Neural cell (in vitro differentiated cells): ENCODE results near the gene SLX4IP. TPM values are rescaled to one million over a fixed set of nuclear protein-coding genes. Genes with fewer than 3 reads are reported as not detected.

Experiments
- H2AFZ ChIP-seq: fragments of 200-600, 300-800 bp; sonication (generic), shearing (Covaris generic); 2 replicates; pipeline ENCODE4 v1.6.0; 2014; ENCODE audit warnings: low read depth, mild to moderate bottlenecking, antibody characterized with exemption, low read length, moderate library complexity
- H3F3A ChIP-seq: fragments of 200-600 bp; shearing (Covaris generic); 2 replicates; pipeline ENCODE4 v1.6.1; 2016; ENCODE audit warnings: mild to moderate bottlenecking, moderate library complexity, mixed read lengths, antibody characterized with exemption, low read length; ENCODE audit not compliant: insufficient read depth, poor library complexity, severe bottlenecking
- H3K27ac ChIP-seq: fragments of 200-600, 300-800 bp; sonication (generic), shearing (Covaris generic); 2 replicates; pipeline ENCODE4 v1.5.1; 2014; ENCODE audit warnings: mild to moderate bottlenecking, low read length, moderate library complexity
- H3K27me3 ChIP-seq: fragments of 300-800, 200-600 bp; sonication (generic), shearing (Covaris generic); 2 replicates; pipeline ENCODE4 v1.6.0; 2014; ENCODE audit warnings: mild to moderate bottlenecking, low read depth, low read length, moderate library complexity; ENCODE audit not compliant: insufficient read depth
- H3K36me3 ChIP-seq: fragments of 300-800, 200-600 bp; sonication (generic), shearing (Covaris generic); 2 replicates; pipeline ENCODE4 v1.5.1; 2014; ENCODE audit warnings: mild to moderate bottlenecking, antibody characterized with exemption, low read length, moderate library complexity; ENCODE audit not compliant: insufficient read depth
- H3K4me2 ChIP-seq: fragments of 300-800, 200-600 bp; sonication (generic), shearing (Covaris generic); 2 replicates; pipeline ENCODE4 v1.6.0; 2014; ENCODE audit warnings: mild to moderate bottlenecking, low read length
- H3K4me3 ChIP-seq: fragments of 300-800, 200-600 bp; sonication (generic), shearing (Covaris generic); 2 replicates; pipeline ENCODE4 v1.5.1; 2014; ENCODE audit warnings: mild to moderate bottlenecking, low read length, moderate library complexity
- H3K79me2 ChIP-seq: fragments of 200-600 bp; shearing (Covaris generic); replicated peaks from 2 replicates; pipeline ENCODE4 v1.6.0; 2014; ENCODE audit warnings: mild to moderate bottlenecking, low read length, moderate library complexity; ENCODE audit not compliant: insufficient read depth
- H3K9ac ChIP-seq: fragments of 300-800, 200-600 bp; sonication (generic), shearing (Covaris generic); 2 replicates; pipeline ENCODE4 v1.6.1; 2016; ENCODE audit warnings: mild to moderate bottlenecking, low read length, mixed read lengths
- H3K9me2 ChIP-seq: fragments of 200-600 bp; shearing (Covaris generic); 2 replicates; pipeline ENCODE4 v1.6.1; 2016; ENCODE audit warnings: mild to moderate bottlenecking, low read length, mixed read lengths; ENCODE audit not compliant: insufficient read depth
- H3K9me3 ChIP-seq: fragments of 200-600, 300-800 bp; sonication (generic), shearing (Covaris generic); 2 replicates; pipeline ENCODE4 v1.6.1; 2016; ENCODE audit warnings: mild to moderate bottlenecking, mixed run types, low read length, moderate library complexity, mixed read lengths
- H4K20me1 ChIP-seq: fragments of 200-600 bp; shearing (Covaris generic); 2 replicates; pipeline ENCODE4 v1.6.1; 2016; ENCODE audit warnings: mild to moderate bottlenecking, mixed run types; ENCODE audit not compliant: insufficient read depth
- CTCF ChIP-seq: fragments of 450-650 bp; IDR thresholded peaks from 2 replicates; pipeline ENCODE4 v1.5.1; 2014; ENCODE audit warnings: antibody characterized with exemption, mild to moderate bottlenecking, moderate library complexity; ENCODE audit not compliant: poor library complexity, severe bottlenecking
- EP300 ChIP-seq: fragments of 450-650 bp; conservative IDR thresholded peaks from 2 replicates; pipeline ENCODE4 v1.6.1; 2014; ENCODE audit warnings: antibody characterized with exemption, mild to moderate bottlenecking, moderate library complexity; ENCODE audit not compliant: poor library complexity, severe bottlenecking
- EZH2 ChIP-seq: fragments of 200-600, 300-800 bp; shearing (Covaris generic), sonication (generic); IDR thresholded peaks from 2 replicates; pipeline ENCODE4 v1.6.1; 2014; ENCODE audit warnings: antibody characterized with exemption, low read length, borderline replicate concordance, mild to moderate bottlenecking; ENCODE audit not compliant: insufficient read depth, poor library complexity, severe bottlenecking
- MXI1 ChIP-seq: fragments of 450-650 bp; conservative IDR thresholded peaks from 2 replicates; pipeline ENCODE4 v1.6.1; 2014; ENCODE audit warnings: antibody characterized with exemption, mild to moderate bottlenecking; ENCODE audit not compliant: poor library complexity, severe bottlenecking
- POLR2AphosphoS5 ChIP-seq: IDR thresholded peaks from 2 replicates; pipeline ENCODE4 v1.6.1; 2012
- RAD21 ChIP-seq: fragments of 450-650 bp; conservative IDR thresholded peaks from 2 replicates; pipeline ENCODE4 v1.6.1; 2014; ENCODE audit warnings: antibody characterized with exemption, mild to moderate bottlenecking, moderate library complexity
- REST ChIP-seq: IDR thresholded peaks from 2 replicates; pipeline ENCODE4 v1.6.1; 2012; ENCODE audit warnings: borderline replicate concordance
- SMC3 ChIP-seq: fragments of 450-650 bp; conservative IDR thresholded peaks from 2 replicates; pipeline ENCODE4 v1.6.1; 2014; ENCODE audit warnings: antibody characterized with exemption, mild to moderate bottlenecking, moderate library complexity; ENCODE audit not compliant: poor library complexity
- TAF1 ChIP-seq: IDR thresholded peaks from 2 replicates; pipeline ENCODE4 v1.6.1; 2012; ENCODE audit warnings: low read depth
- polyA plus RNA-seq: library from polyadenylated mRNA; depleted of rRNA; stranded (reverse); fragments of >200 nt; gene quantifications from 2 replicates; pipeline ENCODE4 v1.2.3, GENCODE V29; 2014

SLX4IP gene
- polyA plus RNA-seq, 1 donor from 2014 or later: 6.4 TPM

- H4K20me1 ChIP-seq: no peaks in the 10 kb centered on the region
- no peaks in the 10 kb centered on the region for H3K9me2 ChIP-seq
- H3K9me3 ChIP-seq: no peaks in the 10 kb centered on the region
- no peaks in the 10 kb centered on the region for H3K36me3 ChIP-seq
- H3K27me3 ChIP-seq: no peaks in the 10 kb centered on the region
- no peaks in the 10 kb centered on the region for H3K79me2 ChIP-seq
- H2AFZ ChIP-seq: no peak overlapping the region
- TF ChIP-seq SMC3 (no peak), MXI1 (no peak), POLR2AphosphoS5 (no peak), CTCF (no peak), REST (no peak), TAF1 (no peak), EP300 (no peak), EZH2 (no peak), RAD21 (no peak)
- no peak overlapping the region for H3K27ac ChIP-seq
- H3K4me3 ChIP-seq: no peak overlapping the region
- H3K4me2 ChIP-seq: no peak overlapping the region
- no peaks in the 10 kb centered on the region for H3F3A ChIP-seq
- no peak overlapping the region for H3K9ac ChIP-seq
These were observed 70.7 kb downstream of the SLX4IP start for GRCh38 chr20:10505827-10506226.

GRCh38 chr20:10507052-10507451 lies 71.9 kb downstream of the SLX4IP start:
- Histone ChIP-seq H3K4me3 (no peak overlapping the region), H3K79me2 (no peaks in the 10 kb centered on the region), H3K27me3 (no peaks in the 10 kb centered on the region), H3K9me2 (no peaks in the 10 kb centered on the region), H3K9me3 (no peaks in the 10 kb centered on the region), H3K27ac (no peak overlapping the region), H3K4me2 (no peak overlapping the region), H4K20me1 (no peaks in the 10 kb centered on the region), H3K36me3 (no peaks in the 10 kb centered on the region), H3K9ac (no peak overlapping the region), H2AFZ (no peak overlapping the region), H3F3A (no peaks in the 10 kb centered on the region)
- TF ChIP-seq RAD21 (no peak), CTCF (no peak), TAF1 (no peak), REST (no peak)
